Bladder microvascular endothelial cell (primary cell): Measurements from ENCODE around the gene PDK2. TPM values are rescaled to one million over a fixed set of nuclear protein-coding genes. Genes with fewer than 3 reads are reported as not detected.

ENCODE experiments used
- total RNA-seq: library from RNA; depleted of rRNA; stranded (reverse); fragments of >200 nt; gene quantifications from 2 replicates; pipeline ENCODE4 v1.2.3, GENCODE V29; 2014

The PDK2 gene
- total RNA-seq: 11.0 and 15.2 TPM in 2 replicates

DNA sequence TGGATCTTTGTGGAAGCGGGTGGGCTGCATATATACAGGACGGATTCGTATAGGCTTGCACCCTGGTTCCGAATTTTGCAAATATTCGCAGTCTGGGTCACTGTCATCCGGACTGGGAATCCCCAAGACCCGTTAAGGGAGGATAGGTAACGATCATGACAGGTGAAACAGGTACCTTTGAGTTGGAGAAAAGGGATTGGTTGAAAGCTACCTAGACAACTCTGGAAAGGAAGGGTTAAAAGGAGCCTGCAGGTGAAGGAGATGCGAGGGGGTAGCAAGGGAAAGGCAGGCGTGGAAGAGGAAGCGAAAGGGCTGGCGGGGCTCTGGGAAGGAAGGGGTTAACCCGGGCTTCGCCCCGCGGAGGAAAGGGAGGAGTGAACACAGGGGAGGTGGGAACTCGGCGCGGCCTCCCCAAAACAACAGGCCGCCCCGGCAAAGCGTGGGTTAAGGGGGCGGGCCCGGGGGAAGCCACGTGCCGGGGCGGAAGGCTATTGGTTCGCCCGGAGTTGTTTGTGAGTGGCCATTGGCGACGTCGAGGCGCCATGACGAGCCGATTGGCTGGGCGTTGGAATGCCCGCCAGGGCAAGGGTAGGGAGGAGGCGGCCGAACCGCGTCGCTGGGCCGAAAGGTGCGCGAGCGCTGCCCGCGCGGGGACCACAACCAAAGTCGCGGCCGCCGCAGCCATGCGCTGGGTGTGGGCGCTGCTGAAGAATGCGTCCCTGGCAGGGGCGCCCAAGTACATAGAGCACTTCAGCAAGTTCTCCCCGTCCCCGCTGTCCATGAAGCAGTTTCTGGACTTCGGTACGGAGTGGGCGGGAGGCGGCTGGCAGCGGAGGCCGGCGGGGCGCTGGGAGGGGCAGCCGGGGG lies at the start of gene PDK2:
TSS of gene PDK2 (plus strand) at position 599 of the 867 bp plus-strand sequence. CDS start at position 684, 85 bp downstream.

GRCh38 chr17:50055426-50056216 lies 39.5 kb upstream of the PDK2 start, which contains the start of gene ITGA3:
ITGA3 (plus strand) TSS chr17:50056110; CDS start chr17:50056440, 330 bp downstream.

GRCh38 chr17:50129728-50130558 lies 34.8 kb downstream of the PDK2 start, which contains the start of gene SAMD14:
SAMD14 (minus strand) TSS chr17:50130160; CDS start chr17:50124959, 5,201 bp downstream.

DNA sequence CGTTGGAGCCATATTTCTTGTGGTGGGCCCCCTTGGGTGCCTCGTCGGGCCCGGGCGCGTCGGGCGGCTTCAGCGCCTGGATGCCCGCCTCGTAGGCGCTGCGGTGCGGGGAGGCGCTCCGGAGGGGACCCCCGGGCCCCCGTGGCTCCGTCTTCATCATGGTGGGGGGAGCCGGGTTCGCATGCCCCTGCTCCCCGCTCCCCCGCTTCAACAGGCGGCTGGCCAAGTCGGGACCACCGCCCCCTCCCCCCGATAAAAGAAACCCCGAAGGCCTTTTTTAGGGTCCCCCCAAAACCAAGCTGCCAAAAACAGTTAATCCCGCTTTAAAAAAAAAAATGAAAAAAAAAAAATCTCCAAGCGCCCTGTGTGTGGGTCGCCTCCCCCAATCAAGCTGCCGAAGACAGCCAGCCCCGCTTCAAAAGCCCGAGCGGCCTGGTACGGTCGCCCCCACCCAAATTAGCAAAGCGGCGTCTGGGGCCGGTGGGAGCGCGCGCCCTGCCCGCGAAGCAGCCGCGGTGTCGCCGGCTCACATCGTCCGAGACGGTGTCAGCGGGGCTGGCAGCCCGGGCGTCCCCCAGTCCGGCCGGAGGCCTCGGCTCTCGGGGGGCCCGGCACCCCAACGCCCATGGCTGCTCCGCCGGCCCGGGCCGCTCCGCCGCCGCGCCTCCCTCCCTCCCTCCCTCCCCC lies 55.3 kb downstream of the PDK2 start, which contains the start of gene PPP1R9B:
TSS of gene PPP1R9B (minus strand) at position 324 of the 687 bp plus-strand sequence. CDS start at position 160, 164 bp downstream.

Other genes with a start within 250 kb of the PDK2 start
- gene TAC4, start 247.3 kb upstream of the PDK2 start, total RNA-seq: not detected in 2 replicates
- gene DLX4, start 126.2 kb upstream of the PDK2 start, total RNA-seq: not detected in 2 replicates
- gene DLX3, start 100.1 kb upstream of the PDK2 start, total RNA-seq: not detected in 2 replicates
- 66.2 and 285 TPM in 2 replicates for gene ITGA3, start 39.2 kb upstream of the PDK2 start, total RNA-seq
- gene SAMD14, start 34.8 kb downstream of the PDK2 start, total RNA-seq: 2.9 and 14.1 TPM in 2 replicates
- gene PPP1R9B, start 55.3 kb downstream of the PDK2 start, total RNA-seq: 23.8 and 31.8 TPM in 2 replicates
- not detected in 2 replicates for gene SGCA, start 70.7 kb downstream of the PDK2 start, total RNA-seq
- gene COL1A1, start 106.3 kb downstream of the PDK2 start, total RNA-seq: 7.6 and 45.2 TPM in 2 replicates
- under 0.01 TPM in 1 of 2 replicates, not detected in the other for gene TMEM92, start 179.1 kb downstream of the PDK2 start, total RNA-seq